Keratinocyte (primary cell): Measurements from ENCODE around the gene HDGFL3. TPM values are rescaled to one million over a fixed set of nuclear protein-coding genes. Genes with fewer than 3 reads are reported as not detected.
A peak's percentile ranks its signal among the peaks of the same experiment; 100 is the strongest.

Experiments used
- DNase-seq: peaks from one replicate; pipeline ENCODE4 v3.0.0-alpha.2; 2011; ENCODE audit warnings: low read depth, missing footprints, low spot score
- FAIRE-seq: peaks from 2 replicates; lab custom pipeline; 2011; peaks lifted over from hg19 to GRCh38; lab: Jason Lieb, UNC
- H2AFZ ChIP-seq: 2 replicates; pipeline ENCODE4 v1.6.0; 2012; ENCODE audit warnings: low read length, control low read depth, inconsistent platforms; ENCODE audit not compliant: control insufficient read depth
- H3K27ac ChIP-seq: 2 replicates; pipeline ENCODE4 v1.5.1; 2011; ENCODE audit warnings: low read length; ENCODE audit not compliant: control insufficient read depth, insufficient read depth
- H3K27me3 ChIP-seq: 3 replicates; pipeline ENCODE4 v1.6.0; 2011; ENCODE audit warnings: low read length; ENCODE audit not compliant: control insufficient read depth, insufficient read depth; ENCODE audit errors: extremely low read depth
- H3K36me3 ChIP-seq, 2 experiments: 2 replicates in 1 of 2; 3 replicates in 1 of 2; pipeline ENCODE4 v1.5.1; 2011; ENCODE audit warnings: low read length in 2 of 2, mild to moderate bottlenecking in 1 of 2; ENCODE audit not compliant: control insufficient read depth in 2 of 2, insufficient read depth in 2 of 2; ENCODE audit errors: extremely low read depth in 1 of 2
- H3K4me1 ChIP-seq: 3 replicates; pipeline ENCODE4 v1.5.1; 2011; ENCODE audit warnings: low read length; ENCODE audit not compliant: control insufficient read depth, insufficient read depth; ENCODE audit errors: extremely low read depth
- H3K4me2 ChIP-seq: 3 replicates; pipeline ENCODE4 v1.6.0; 2011; ENCODE audit warnings: low read depth, low read length; ENCODE audit not compliant: control insufficient read depth, insufficient read depth; ENCODE audit errors: extremely low read depth
- H3K4me3 ChIP-seq, 3 experiments: fragments of 200-600 bp in 1 of 3; sonication (generic) in 1 of 3; 2 replicates in 2 of 3; 3 replicates in 1 of 3; pipeline ENCODE4 v1.5.1; 2011 to 2016; ENCODE audit warnings: low read length in 3 of 3, mild to moderate bottlenecking in 3 of 3, control low read depth in 2 of 3, inconsistent platforms in 1 of 3, low read depth in 1 of 3, mixed read lengths in 1 of 3, mixed run types in 1 of 3, moderate library complexity in 1 of 3; ENCODE audit not compliant: control insufficient read depth in 2 of 3, insufficient read depth in 2 of 3; ENCODE audit errors: extremely low read depth in 1 of 3
- H3K79me2 ChIP-seq: 2 replicates; pipeline ENCODE4 v1.6.0; 2012; ENCODE audit warnings: low read length; ENCODE audit not compliant: control insufficient read depth, insufficient read depth
- H3K9ac ChIP-seq: 3 replicates; pipeline ENCODE4 v1.6.0; 2011; ENCODE audit warnings: low read length; ENCODE audit not compliant: control insufficient read depth, insufficient read depth; ENCODE audit errors: extremely low read depth
- H3K9me1 ChIP-seq: 3 replicates; pipeline ENCODE4 v1.6.0; 2011; ENCODE audit warnings: low read length; ENCODE audit not compliant: control insufficient read depth, insufficient read depth; ENCODE audit errors: extremely low read depth
- H3K9me3 ChIP-seq: 2 replicates; pipeline ENCODE4 v1.5.1; 2012; ENCODE audit warnings: low read depth, low read length; ENCODE audit not compliant: control insufficient read depth
- H4K20me1 ChIP-seq: 3 replicates; pipeline ENCODE4 v1.6.0; 2011; ENCODE audit warnings: low read length; ENCODE audit not compliant: control insufficient read depth, insufficient read depth; ENCODE audit errors: extremely low read depth
- EZH2 ChIP-seq: IDR thresholded peaks from one replicate; pipeline ENCODE4 v1.6.1; 2012; ENCODE audit warnings: inconsistent platforms, mild to moderate bottlenecking, low read length, moderate library complexity
- dilution Hi-C: fragments of 300-500 bp; cut with MboI; formaldehyde crosslinking; loops from one replicate; pipeline ENCODE4 v1.7.0; 2020; ENCODE audit warnings: low sequenced_read_pairs; ENCODE audit not compliant: extremely low pct_ligation_motif_present
- polyA minus RNA-seq, 3 experiments: library from RNA; depleted of rRNA, polyadenylated mRNA; stranded (reverse); fragments of >200 nt; gene quantifications; 1 replicate in 1 of 3; 2 replicates in 1 of 3; 3 replicates in 1 of 3; pipeline ENCODE4 v1.2.3, GENCODE V29; 2011
- polyA plus RNA-seq, 5 experiments: library from polyadenylated mRNA; depleted of rRNA in 3 of 5; stranded (reverse) in 3 of 5; stranded (forward) in 1 of 5; unstranded in 1 of 5; fragments of >200 nt; gene quantifications; 1 replicate in 1 of 5; 2 replicates in 3 of 5; 3 replicates in 1 of 5; pipeline versions ENCODE4 v1.2.1 to v1.2.3, GENCODE V29; 2011 to 2012; ENCODE audit warnings: missing spikeins in 2 of 5, low read depth in 1 of 5, low replicate concordance in 1 of 5
- TF ChIP-seq, protein P1 (sequence below), 3 experiments: IDR thresholded peaks in 1 of 3; conservative IDR thresholded peaks in 1 of 3; optimal IDR thresholded peaks in 1 of 3; 2 replicates in 2 of 3; 3 replicates in 1 of 3; pipeline versions ENCODE3 to v1.5.1; 2011; ENCODE audit warnings: low read length in 3 of 3, mild to moderate bottlenecking in 3 of 3, moderate library complexity in 2 of 3, control low read depth in 1 of 3, inconsistent platforms in 1 of 3; ENCODE audit not compliant: insufficient read depth in 2 of 3; ENCODE audit errors: extremely low read depth in 1 of 3

HDGFL3 gene
- polyA plus RNA-seq (13.7 to 35.1 TPM (median 25.2 TPM) in 3 replicates), polyA minus RNA-seq (1.8 to 9.6 TPM (median 2.7 TPM) in 3 replicates)
- polyA plus RNA-seq (2011; ENCODE audit: low read depth): 99.4 TPM
- 25.0 and 30.1 TPM in 2 replicates for polyA plus RNA-seq (2011; cell fraction: cytosol; rRNA removed)
- polyA plus RNA-seq (2011; cell fraction: nucleus; rRNA removed): 7.0 and 13.4 TPM in 2 replicates
- 18.4 and 35.8 TPM in 2 replicates for polyA plus RNA-seq (2012; ENCODE audit: low replicate concordance)
- polyA minus RNA-seq (2011; cell fraction: cytosol; rRNA and poly(A)+ RNA removed): 20.3 TPM
- 3.5 and 8.1 TPM in 2 replicates for polyA minus RNA-seq (2011; cell fraction: nucleus; rRNA and poly(A)+ RNA removed)

DNA sequence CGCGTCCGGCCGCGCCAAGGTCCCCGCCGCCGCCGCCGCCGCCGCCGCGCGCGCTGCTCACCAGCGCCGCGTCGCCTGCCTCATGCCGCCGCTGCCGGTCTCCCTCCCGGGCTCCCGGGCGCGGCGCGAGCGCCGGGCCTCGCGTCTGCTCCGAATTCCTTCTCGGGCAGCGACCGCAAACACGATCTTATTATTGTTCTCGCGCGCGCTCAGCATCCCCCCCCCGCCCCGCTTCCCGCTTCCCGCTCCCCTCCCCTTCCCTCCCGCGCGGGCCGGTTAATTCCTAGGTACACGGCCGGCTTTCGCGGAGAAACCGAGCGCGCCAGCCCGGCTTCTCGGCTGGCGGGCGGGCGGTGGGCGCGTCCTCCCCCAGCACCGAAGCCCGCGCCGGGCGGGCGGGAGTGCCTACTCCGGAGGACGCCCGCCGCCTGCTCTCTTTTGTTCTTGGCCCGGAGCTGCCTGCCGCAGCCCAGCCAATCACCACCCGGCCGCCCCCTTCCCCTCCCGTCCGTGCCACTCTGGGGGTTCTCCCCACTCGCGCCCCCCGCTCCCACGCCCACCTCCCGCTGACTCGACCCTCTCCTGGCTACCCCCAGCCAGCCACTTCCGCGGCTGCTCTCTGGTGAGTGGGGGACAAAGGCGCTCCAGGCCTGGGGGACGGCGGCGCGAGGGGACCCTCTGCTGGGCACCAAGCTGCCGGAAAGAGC, at the start of gene HDGFL3:
HDGFL3 (minus strand) TSS at position 164 of the 707 bp plus-strand sequence. CDS start 409 bp downstream, outside the sequence.
- H3K27me3 ChIP-seq: no peaks in the 10 kb centered on the region
- peaks cover 20% of the 10 kb centered on the region for H3K4me1 ChIP-seq
- H3K9me1 ChIP-seq: no peaks in the 10 kb centered on the region
- H3K79me2 ChIP-seq: peaks cover 39% of the 10 kb centered on the region
- H3K9ac ChIP-seq: peak within 1 kb of the TSS; percentile 75
- H3K4me3 ChIP-seq: peak within 1 kb of the TSS; percentile 79 to 81 (median 80)
- H3K9me3 ChIP-seq: no peaks in the 10 kb centered on the region
- TF ChIP-seq, protein P1, sequence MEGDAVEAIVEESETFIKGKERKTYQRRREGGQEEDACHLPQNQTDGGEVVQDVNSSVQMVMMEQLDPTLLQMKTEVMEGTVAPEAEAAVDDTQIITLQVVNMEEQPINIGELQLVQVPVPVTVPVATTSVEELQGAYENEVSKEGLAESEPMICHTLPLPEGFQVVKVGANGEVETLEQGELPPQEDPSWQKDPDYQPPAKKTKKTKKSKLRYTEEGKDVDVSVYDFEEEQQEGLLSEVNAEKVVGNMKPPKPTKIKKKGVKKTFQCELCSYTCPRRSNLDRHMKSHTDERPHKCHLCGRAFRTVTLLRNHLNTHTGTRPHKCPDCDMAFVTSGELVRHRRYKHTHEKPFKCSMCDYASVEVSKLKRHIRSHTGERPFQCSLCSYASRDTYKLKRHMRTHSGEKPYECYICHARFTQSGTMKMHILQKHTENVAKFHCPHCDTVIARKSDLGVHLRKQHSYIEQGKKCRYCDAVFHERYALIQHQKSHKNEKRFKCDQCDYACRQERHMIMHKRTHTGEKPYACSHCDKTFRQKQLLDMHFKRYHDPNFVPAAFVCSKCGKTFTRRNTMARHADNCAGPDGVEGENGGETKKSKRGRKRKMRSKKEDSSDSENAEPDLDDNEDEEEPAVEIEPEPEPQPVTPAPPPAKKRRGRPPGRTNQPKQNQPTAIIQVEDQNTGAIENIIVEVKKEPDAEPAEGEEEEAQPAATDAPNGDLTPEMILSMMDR (optimal IDR thresholded peaks at IDR 0.05 in 1 of 3, IDR thresholded peaks at IDR 0.05 in 1 of 3, conservative IDR thresholded peaks at IDR 0.05 in 1 of 3; ENCODE audit: extremely low read depth in 1 of 3, insufficient read depth in 2 of 3, low read length in 3 of 3): peak in 1 of 3 experiments; percentile 42
- TF ChIP-seq EZH2: no peak
- H2AFZ ChIP-seq: peak within 1 kb of the TSS; percentile 74
- dilution Hi-C loops: no loop called here
- DNase-seq: no peak
- FAIRE-seq: no peak
- H3K27ac ChIP-seq: peak within 1 kb of the TSS; percentile 45
- no peaks in the 10 kb centered on the region for H4K20me1 ChIP-seq
- H3K4me2 ChIP-seq: peak within 1 kb of the TSS; percentile 92
- H3K36me3 ChIP-seq: no peaks in the 10 kb centered on the region

DNA sequence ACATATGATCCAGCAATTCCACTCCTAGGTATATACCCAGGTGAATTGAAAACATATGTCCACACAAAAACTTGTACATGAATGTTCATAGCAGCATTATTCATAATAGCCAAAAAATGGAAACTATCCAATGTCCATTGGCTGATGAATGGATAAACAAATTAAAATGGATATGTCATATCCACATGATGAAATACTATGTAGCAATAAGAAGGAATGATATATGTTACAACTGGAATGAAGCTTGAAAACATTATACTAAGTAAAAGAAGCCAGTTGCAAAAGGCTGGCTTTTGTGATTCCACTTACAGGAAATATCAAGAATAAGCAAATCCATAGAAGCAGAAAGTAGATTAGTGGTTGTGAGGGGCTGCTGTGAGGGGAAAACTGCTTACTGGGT, 43.2 kb upstream of the HDGFL3 start:
- dilution Hi-C loops: loop anchor here (25.0 kb wide), 1 partner anchor 312 kb away; no protein-coding TSS in a partner anchor
- peaks cover 4% of the 10 kb centered on the region for H3K4me1 ChIP-seq
- H3K36me3 ChIP-seq: peaks cover 4 to 6% of the 10 kb centered on the region in 2 experiments
- no peak overlapping the region for H3K4me3 ChIP-seq
- DNase-seq (no peak), FAIRE-seq (no peak)
- no peaks in the 10 kb centered on the region for H3K79me2 ChIP-seq
- H3K9me1 ChIP-seq: no peaks in the 10 kb centered on the region
- no peaks in the 10 kb centered on the region for H4K20me1 ChIP-seq
- peaks cover 8% of the 10 kb centered on the region for H3K27me3 ChIP-seq
- no peaks in the 10 kb centered on the region for H3K9me3 ChIP-seq
- no peak overlapping the region for H2AFZ ChIP-seq
- H3K4me2 ChIP-seq: no peak overlapping the region
- no peak overlapping the region for H3K9ac ChIP-seq
- no peak overlapping the region for H3K27ac ChIP-seq
- TF ChIP-seq, protein P1 (optimal IDR thresholded peaks at IDR 0.05 in 1 of 3, IDR thresholded peaks at IDR 0.05 in 1 of 3, conservative IDR thresholded peaks at IDR 0.05 in 1 of 3; ENCODE audit: extremely low read depth in 1 of 3, insufficient read depth in 2 of 3, low read length in 3 of 3): no peak
- TF ChIP-seq EZH2: no peak
